GM19238 (cell line): ENCODE measurements around the gene SNRPA.
A peak's percentile ranks its signal among the peaks of the same experiment; 100 is the strongest.
"Not testable (repeated sequence)": the region's sequence is repeated elsewhere in the genome, so short reads cannot be mapped to it uniquely, and the experiment has no call there.

ENCODE experiments used
- DNase-seq: peaks from one replicate; pipeline ENCODE4 v3.0.0; 2011; ENCODE audit warnings: low spot score; ENCODE audit not compliant: insufficient read length

The SNRPA gene

GRCh38 chr19:40800997-40801377 is 50.0 kb downstream of the SNRPA start:
- DNase-seq = no peak

DNA sequence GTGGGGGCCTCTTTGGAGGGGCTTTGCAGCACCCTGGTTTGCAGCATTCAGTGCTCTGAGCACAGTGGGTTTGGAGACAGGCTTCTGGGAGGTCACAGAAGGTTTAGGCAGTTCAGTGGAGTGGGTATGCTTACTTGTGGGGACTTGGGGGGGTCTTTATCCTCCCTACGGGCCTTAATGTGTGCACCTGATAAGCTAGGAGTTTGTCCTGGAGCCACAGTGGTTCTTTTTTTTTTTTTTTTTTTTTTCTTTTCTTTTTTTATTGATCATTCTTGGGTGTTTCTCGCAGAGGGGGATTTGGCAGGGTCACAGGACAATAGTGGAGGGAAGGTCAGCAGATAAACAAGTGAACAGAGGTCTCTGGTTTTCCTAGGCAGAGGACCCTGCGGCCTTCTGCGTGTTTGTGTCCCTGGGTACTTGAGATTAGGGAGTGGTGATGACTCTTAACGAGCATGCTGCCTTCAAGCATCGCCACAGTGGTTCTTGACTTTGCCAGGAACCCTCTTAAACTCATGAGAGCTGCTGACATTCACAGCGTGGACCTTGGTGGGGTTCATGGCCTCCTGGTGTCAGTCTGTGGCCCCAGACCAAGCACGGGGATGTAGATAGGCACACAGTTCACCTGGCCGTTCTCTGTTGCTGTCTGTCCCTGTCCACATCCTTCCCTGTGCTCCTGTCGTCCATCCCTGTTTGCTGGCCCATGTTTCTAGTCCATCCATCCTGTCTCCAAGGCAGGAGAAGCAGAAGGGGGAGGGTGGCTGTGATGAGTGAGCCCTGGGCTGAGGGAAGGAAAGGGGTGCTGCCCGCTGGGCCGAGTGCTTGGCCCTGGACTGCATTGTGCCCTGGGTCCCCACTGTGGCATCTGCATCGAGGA is 50.7 kb downstream of the SNRPA start:
- no peak for DNase-seq

GRCh38 chr19:40802300-40803169 is 51.5 kb downstream of the SNRPA start:
- DNase-seq = no peak

DNA sequence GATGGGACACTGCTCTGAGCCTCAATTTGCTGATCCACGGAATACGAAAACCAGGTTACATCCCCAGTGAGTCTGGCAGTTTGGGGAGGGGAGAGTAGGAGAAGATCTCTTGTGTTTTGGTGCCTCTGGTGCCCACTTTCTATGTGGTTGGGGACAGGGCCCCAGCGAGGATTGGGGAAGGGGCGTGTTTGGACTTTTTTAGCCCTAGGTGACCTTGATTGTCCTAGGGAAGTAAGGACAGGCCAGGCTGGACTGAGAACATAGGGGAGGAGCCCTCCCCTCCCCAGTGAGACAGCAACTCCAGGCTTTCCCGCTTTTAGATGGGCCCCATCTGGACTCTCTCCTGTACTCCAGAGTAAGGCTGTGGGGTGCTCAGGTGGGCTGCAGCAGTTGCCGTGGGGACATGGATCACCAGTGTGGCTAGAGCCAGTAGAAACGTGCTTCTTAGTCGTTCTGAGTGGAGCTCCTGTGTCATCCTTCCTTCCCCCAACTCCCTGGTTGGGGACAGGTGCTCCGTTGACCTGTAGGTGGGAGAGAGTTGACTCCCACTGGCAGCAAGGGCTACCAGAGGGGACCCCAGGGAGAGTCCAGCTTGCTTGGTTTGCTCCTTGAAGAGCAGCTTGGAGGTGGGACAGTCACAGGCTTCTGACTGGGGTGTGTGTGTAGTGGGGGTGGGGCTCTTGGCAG is 52.3 kb downstream of the SNRPA start:
- DNase-seq = no peak

GRCh38 chr19:40803857-40804782 is 53.1 kb downstream of the SNRPA start:
- DNase-seq = peak; percentile 45

GRCh38 chr19:40804783-40805242 is 53.8 kb downstream of the SNRPA start:
- DNase-seq = no peak

- no peak for DNase-seq
Observed at GRCh38 chr19:40805258-40805868, 54.4 kb downstream of the SNRPA start.

- DNase-seq = peak; percentile 81
Observed at GRCh38 chr19:40806423-40807146, 55.6 kb downstream of the SNRPA start.

GRCh38 chr19:40807147-40808020 is 56.4 kb downstream of the SNRPA start:
- no peak for DNase-seq

DNA sequence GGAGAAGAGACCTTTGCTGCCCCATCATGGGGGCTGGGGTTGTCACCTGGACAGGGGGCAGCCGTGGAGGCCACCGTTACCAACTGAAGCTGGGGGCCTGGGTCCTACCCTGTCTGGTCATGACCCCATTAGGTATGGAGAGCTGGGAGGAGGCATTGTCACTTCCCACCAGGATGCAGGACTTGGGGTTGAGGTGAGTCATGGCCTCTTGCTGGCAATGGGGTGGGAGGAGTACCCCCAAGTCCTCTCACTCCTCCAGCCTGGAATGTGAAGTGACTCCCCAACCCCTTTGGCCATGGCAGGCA is 57.0 kb downstream of the SNRPA start:
- DNase-seq = no peak

GRCh38 chr19:40808497-40808896 is 57.5 kb downstream of the SNRPA start:
- DNase-seq = no peak

DNA sequence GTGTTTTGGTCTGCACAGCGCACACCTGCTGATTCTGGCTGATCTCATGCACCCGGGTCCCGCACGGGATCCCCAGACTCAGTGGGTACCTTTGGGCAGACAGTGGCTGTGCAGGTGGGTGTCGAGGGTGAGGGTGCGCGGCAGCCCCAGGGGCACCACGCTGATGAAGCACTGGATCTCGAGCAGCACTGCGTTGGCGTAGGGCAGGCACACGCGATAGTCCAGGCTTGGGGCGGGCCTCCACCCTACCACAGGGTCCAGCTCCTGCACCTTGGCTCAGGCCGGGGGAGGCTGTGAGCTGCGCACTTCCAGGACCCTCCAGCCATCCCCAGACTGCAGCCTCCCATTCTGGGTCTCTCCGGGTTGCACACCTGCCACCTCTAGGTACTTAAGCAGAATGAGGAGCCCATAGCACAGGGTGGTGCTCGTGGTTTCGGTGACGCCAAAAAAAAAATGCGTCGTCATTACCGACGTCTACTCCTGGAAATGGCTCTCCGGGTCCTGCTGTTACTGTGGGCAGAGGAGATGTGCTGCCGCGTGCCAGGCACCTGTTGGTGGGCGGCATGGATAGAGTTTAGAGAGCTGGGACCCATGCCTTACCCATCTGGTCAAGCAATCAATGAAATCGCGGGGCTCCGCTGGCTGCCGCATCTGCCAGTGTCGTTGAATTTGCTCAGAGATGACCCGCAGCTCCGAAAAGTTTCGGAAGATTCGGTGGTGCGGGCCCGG is 58.5 kb downstream of the SNRPA start:
- no peak for DNase-seq

DNA sequence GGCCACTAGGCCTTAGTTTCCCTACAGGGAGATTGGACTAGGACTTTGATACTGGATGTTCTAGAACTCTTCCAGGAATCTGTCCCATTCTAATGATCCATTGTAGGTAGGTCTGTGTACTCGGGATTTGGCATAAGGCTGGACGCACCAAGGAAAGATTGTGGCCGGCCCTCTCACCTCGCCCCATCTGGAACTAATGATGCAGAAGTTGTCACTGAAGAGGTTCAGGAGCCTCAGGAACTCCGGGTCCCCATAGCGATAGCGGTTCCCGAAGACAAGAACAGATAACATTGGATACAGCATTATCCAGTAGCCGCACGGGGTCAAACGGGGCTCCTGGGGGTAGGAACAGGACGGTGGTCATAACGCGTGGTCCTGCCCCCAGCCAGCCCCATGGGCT is 59.2 kb downstream of the SNRPA start:
- no peak for DNase-seq

DNA sequence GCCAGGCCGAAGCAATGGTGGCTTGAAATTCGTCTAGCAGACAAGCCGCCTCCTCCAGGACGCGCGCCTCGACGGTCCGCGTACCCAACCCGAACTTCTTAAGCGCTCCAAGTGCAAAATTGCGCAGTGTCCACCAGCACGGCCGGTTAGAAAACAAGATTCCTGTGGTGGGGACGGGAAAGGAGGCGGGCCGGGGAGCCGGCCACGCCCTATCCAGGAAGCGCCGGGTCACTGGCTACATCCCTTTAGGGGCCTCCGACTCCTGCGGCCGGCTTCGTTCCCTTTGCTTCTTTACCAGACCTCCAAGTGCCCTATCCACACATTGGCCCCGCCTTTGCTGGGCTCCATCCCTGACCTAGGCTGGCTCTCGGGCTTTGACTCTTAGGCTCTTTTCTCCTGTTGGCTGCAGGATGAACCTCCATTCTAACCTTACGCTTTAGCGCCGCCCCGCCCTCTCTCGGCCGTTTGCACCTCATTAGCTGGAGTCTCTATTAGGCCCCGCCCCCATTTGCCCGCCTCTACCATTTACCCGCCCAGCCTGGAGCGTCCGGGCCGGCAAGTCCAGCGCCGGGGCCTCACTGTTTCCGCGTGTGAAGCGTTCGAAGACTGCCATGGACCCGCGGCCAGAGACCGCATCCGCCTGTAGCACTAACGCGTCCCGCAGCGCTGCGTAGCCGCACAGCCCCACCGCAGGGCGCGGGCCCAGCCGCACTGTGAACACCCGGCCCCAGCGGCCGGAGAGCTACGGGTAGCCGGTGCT is 59.8 kb downstream of the SNRPA start:
- DNase-seq = not testable (repeated sequence)

GRCh38 chr19:40811478-40812341 is 60.7 kb downstream of the SNRPA start:
- DNase-seq = no peak

DNA sequence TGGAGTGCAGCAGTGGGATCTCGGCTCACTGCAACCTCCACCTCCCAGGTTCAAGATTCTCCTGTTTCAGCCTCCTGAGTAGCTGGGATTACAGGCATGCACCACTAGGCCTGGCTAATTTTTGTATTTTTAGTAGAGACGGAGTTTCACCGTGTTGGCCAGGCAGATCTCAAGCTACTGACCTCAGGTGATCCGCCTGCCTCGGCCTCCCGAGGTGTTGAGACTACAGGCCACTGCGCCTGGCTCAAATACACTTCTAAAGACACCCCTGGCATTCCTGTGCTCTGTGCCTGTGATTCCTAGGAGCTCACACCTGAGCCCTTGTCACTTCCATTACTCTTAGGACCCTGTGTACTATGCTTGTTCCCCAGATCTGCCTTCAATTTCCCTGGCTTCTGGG is 61.6 kb downstream of the SNRPA start:
- not testable (repeated sequence) for DNase-seq
